ENCODE data around the gene DDX54.

Gene DDX54, protein sequence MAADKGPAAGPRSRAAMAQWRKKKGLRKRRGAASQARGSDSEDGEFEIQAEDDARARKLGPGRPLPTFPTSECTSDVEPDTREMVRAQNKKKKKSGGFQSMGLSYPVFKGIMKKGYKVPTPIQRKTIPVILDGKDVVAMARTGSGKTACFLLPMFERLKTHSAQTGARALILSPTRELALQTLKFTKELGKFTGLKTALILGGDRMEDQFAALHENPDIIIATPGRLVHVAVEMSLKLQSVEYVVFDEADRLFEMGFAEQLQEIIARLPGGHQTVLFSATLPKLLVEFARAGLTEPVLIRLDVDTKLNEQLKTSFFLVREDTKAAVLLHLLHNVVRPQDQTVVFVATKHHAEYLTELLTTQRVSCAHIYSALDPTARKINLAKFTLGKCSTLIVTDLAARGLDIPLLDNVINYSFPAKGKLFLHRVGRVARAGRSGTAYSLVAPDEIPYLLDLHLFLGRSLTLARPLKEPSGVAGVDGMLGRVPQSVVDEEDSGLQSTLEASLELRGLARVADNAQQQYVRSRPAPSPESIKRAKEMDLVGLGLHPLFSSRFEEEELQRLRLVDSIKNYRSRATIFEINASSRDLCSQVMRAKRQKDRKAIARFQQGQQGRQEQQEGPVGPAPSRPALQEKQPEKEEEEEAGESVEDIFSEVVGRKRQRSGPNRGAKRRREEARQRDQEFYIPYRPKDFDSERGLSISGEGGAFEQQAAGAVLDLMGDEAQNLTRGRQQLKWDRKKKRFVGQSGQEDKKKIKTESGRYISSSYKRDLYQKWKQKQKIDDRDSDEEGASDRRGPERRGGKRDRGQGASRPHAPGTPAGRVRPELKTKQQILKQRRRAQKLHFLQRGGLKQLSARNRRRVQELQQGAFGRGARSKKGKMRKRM

GRCh38 chr12:113185180-113186032 is at the start of gene DDX54, which contains the start of gene RITA1:
DDX54 (minus strand) TSS chr12:113185478; CDS start chr12:113185451, 27 bp downstream.
RITA1 (plus strand) TSS chr12:113185721; CDS start chr12:113186747, 1,026 bp downstream.
- Mint-ChIP-seq H3K36me3 (ENCODE audit: low read depth) (peaks cover 80% of the 10 kb centered on the region), H3K27ac (peak within 1 kb of the TSS; percentile 98), H3K4me3 (peak within 1 kb of the TSS; percentile 97), H3K27me3 (no peaks in the 10 kb centered on the region), H3K4me1 (ENCODE audit: low read depth) (peaks cover 50% of the 10 kb centered on the region), H3K9me3 (no peaks in the 10 kb centered on the region)
- peak; percentile 93 for DNase-seq

- no peak for DNase-seq
- H3K4me1 Mint-ChIP-seq (ENCODE audit: low read depth), result peaks cover 54% of the 10 kb centered on the region
- H3K27ac Mint-ChIP-seq, result no peak overlapping the region
- peaks cover 88% of the 10 kb centered on the region for H3K36me3 Mint-ChIP-seq (ENCODE audit: low read depth)
- H3K27me3 Mint-ChIP-seq, result no peaks in the 10 kb centered on the region
- H3K4me3 Mint-ChIP-seq, result no peak overlapping the region
- H3K9me3 Mint-ChIP-seq, result no peaks in the 10 kb centered on the region
Observed at GRCh38 chr12:113234483-113234882, 49.2 kb upstream of the DDX54 start.

DNA sequence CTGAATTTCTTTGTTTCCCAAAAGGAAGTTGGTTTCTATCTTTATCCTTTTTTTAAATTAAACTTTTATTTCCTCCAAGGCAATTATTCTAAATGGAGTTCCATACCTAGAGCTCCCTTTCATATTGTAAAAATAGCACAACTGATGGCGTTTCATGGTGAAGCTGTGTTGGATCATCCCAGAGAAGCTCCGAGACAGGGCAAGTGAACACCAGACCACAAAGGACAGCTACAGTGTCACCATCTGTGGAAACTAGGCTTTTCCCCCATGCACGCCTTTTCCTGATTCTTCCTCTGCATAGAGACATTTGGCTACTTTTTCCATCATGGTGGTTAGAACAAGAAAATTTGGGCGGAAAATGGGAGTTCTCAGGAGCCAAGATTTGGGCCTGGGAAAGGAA is 48.7 kb upstream of the DDX54 start:
- no peak for DNase-seq
- Mint-ChIP-seq H3K4me3 (no peak overlapping the region), H3K27me3 (no peaks in the 10 kb centered on the region), H3K4me1 (ENCODE audit: low read depth) (peaks cover 56% of the 10 kb centered on the region), H3K27ac (peak overlapping the region; percentile 41), H3K9me3 (no peaks in the 10 kb centered on the region), H3K36me3 (ENCODE audit: low read depth) (peaks cover 88% of the 10 kb centered on the region)

DNA sequence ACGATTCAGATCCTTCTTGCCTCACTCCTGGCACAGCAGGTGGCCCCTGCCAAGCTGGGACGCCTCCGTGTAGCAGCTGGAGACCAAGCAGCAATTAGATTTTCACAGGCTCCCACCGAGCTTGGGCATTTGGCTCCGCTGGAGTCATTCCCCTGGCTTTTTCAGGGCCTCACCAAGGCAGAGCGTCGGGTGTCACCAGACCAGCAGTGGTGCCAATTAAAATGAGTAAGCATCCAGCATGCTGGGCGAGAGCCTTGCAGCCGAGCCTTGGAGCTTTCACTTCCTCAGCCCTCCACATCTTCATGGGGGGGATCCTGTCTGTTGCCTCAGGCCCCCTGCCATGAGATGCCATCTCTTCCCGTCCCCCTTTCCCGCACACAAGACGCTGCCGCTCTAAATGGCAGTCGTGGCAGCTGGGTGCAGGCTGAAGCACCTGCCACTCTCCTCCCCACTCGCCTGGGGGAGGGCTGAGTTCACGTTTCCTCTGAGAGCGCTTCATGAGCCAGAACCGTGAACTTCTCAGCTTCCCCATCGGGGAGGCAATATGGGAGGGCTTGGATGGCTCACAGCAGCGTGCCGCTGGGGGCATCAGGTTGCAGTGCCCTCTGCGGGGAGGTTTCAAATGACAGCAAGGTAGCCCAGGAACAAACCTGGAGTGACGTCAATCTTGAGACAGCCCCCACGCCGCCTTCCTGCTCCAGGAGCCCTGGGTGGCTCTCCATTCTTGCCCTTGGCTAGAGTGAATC is 47.7 kb upstream of the DDX54 start:
- Mint-ChIP-seq H3K9me3 (no peaks in the 10 kb centered on the region), H3K4me1 (ENCODE audit: low read depth) (peaks cover 64% of the 10 kb centered on the region), H3K27me3 (no peaks in the 10 kb centered on the region), H3K4me3 (peak overlapping the region; percentile 58), H3K36me3 (ENCODE audit: low read depth) (peaks cover 91% of the 10 kb centered on the region), H3K27ac (peak overlapping the region; percentile 91)
- peak; percentile 73 for DNase-seq

DNA sequence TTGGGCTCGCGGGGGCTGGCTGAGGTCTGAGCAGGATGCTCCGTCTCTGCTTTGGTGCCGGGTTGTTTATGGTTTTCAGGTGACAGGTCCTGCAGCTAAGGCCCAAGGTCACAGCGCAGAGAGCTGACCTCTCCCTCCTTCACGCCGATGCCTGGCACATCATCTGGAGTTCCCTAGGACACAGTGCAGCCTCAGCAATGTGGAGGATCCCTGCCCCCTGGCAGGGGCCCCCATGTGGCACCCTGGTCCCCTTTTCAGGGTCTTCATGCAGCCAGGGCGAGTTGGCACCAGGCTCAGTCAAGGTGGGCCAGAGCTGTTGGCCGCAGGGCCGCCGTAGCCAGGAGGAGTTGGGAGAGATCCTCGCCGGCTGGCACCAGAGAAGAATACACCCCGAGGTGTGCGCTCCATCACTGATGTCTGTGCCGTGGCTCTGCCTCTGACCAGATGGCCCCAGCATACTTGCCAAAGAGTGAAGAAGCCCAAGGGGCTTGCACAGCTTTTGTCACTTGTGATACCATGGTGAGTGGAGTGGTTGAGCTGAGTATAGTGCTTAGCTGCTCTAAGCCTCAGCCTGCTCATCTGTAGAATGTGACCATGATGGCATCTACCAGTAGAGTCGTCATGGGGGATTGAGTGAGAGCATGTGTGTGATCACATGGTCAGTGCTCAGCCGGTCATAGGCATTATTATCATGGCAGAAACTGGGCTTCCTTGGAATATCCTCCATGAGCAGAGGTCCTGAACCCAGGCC is 47.0 kb upstream of the DDX54 start:
- no peaks in the 10 kb centered on the region for H3K9me3 Mint-ChIP-seq

GRCh38 chr12:113231235-113232088 is 46.2 kb upstream of the DDX54 start:
- peak overlapping the region; percentile 44 for H3K27ac Mint-ChIP-seq

More for the DNA sequence above, 47.0 kb upstream of the DDX54 start:
- peak overlapping the region; percentile 91 for H3K27ac Mint-ChIP-seq
- peaks cover 64% of the 10 kb centered on the region for H3K4me1 Mint-ChIP-seq (ENCODE audit: low read depth)
- no peak for DNase-seq
- H3K27me3 Mint-ChIP-seq, result no peaks in the 10 kb centered on the region
- peaks cover 92% of the 10 kb centered on the region for H3K36me3 Mint-ChIP-seq (ENCODE audit: low read depth)
- peak overlapping the region; percentile 58 for H3K4me3 Mint-ChIP-seq

GRCh38 chr12:113230315-113231234 is 45.3 kb upstream of the DDX54 start:
- Mint-ChIP-seq H3K27ac (peak overlapping the region; percentile 87), H3K4me3 (no peak overlapping the region), H3K4me1 (ENCODE audit: low read depth) (peaks cover 59% of the 10 kb centered on the region), H3K27me3 (no peaks in the 10 kb centered on the region), H3K9me3 (no peaks in the 10 kb centered on the region), H3K36me3 (ENCODE audit: low read depth) (peaks cover 85% of the 10 kb centered on the region)
- DNase-seq, result no peak

More at GRCh38 chr12:113231235-113232088, 46.2 kb upstream of the DDX54 start:
- H3K36me3 Mint-ChIP-seq (ENCODE audit: low read depth), result peaks cover 93% of the 10 kb centered on the region
- no peaks in the 10 kb centered on the region for H3K27me3 Mint-ChIP-seq
- H3K9me3 Mint-ChIP-seq, result no peaks in the 10 kb centered on the region
- H3K4me1 Mint-ChIP-seq (ENCODE audit: low read depth), result peaks cover 63% of the 10 kb centered on the region
- DNase-seq, result no peak
- no peak overlapping the region for H3K4me3 Mint-ChIP-seq

GRCh38 chr12:113228394-113229028 is 43.2 kb upstream of the DDX54 start:
- no peak for DNase-seq
- Mint-ChIP-seq H3K4me3 (no peak overlapping the region), H3K4me1 (ENCODE audit: low read depth) (peaks cover 57% of the 10 kb centered on the region), H3K9me3 (no peaks in the 10 kb centered on the region), H3K36me3 (ENCODE audit: low read depth) (peaks cover 68% of the 10 kb centered on the region), H3K27ac (peak overlapping the region; percentile 87), H3K27me3 (no peaks in the 10 kb centered on the region)

GRCh38 chr12:113227686-113228391 is 42.6 kb upstream of the DDX54 start:
- peak overlapping the region; percentile 53 for H3K27ac Mint-ChIP-seq

GRCh38 chr12:113226696-113227568 is 41.7 kb upstream of the DDX54 start:
- no peaks in the 10 kb centered on the region for H3K27me3 Mint-ChIP-seq
- H3K27ac Mint-ChIP-seq, result no peak overlapping the region
- H3K36me3 Mint-ChIP-seq (ENCODE audit: low read depth), result peaks cover 54% of the 10 kb centered on the region
- H3K4me1 Mint-ChIP-seq (ENCODE audit: low read depth), result peaks cover 55% of the 10 kb centered on the region
- H3K4me3 Mint-ChIP-seq, result no peak overlapping the region
- H3K9me3 Mint-ChIP-seq, result no peaks in the 10 kb centered on the region
- no peak for DNase-seq

More at GRCh38 chr12:113227686-113228391, 42.6 kb upstream of the DDX54 start:
- H3K9me3 Mint-ChIP-seq, result no peaks in the 10 kb centered on the region
- H3K4me3 Mint-ChIP-seq, result no peak overlapping the region
- peaks cover 55% of the 10 kb centered on the region for H3K4me1 Mint-ChIP-seq (ENCODE audit: low read depth)
- H3K36me3 Mint-ChIP-seq (ENCODE audit: low read depth), result peaks cover 61% of the 10 kb centered on the region
- DNase-seq, result no peak
- H3K27me3 Mint-ChIP-seq, result no peaks in the 10 kb centered on the region

All from activated T-cell treated with anti-CD3 and anti-CD28 coated beads, Interleukin-2, amount 50 U/mL, for 24 hours (primary cell).